22Rv1 (cell line): ENCODE results near the gene MCFD2.

Experiments used
- H3K27ac ChIP-seq: fragments of 450-650 bp; 2 replicates; pipeline ENCODE4 v1.5.1; 2017
- CTCF ChIP-seq: fragments of 450-650 bp; IDR thresholded peaks from 2 replicates; pipeline ENCODE4 v1.5.1; 2017; ENCODE audit warnings: mild to moderate bottlenecking
- ZFX ChIP-seq: fragments of 450-650 bp; IDR thresholded peaks from 2 replicates; pipeline ENCODE4 v1.6.1; 2017; ENCODE audit warnings: antibody characterized with exemption, borderline replicate concordance

MCFD2 gene

GRCh38 chr2:46936566-46936965 lies 21.0 kb upstream of the MCFD2 start:
- TF ChIP-seq CTCF (no peak), ZFX (no peak)
- H3K27ac ChIP-seq: no peak overlapping the region

GRCh38 chr2:46935071-46935470 lies 19.5 kb upstream of the MCFD2 start:
- no peak overlapping the region for H3K27ac ChIP-seq
- TF ChIP-seq CTCF: no peak
- no peak for TF ChIP-seq ZFX

GRCh38 chr2:46929612-46930011 lies 14.0 kb upstream of the MCFD2 start:
- no peak for TF ChIP-seq ZFX
- no peak for TF ChIP-seq CTCF
- H3K27ac ChIP-seq: no peak overlapping the region

- TF ChIP-seq CTCF (no peak), ZFX (no peak)
- no peak overlapping the region for H3K27ac ChIP-seq
Observed at GRCh38 chr2:46926863-46927262, 11.3 kb upstream of the MCFD2 start.

GRCh38 chr2:46925474-46926351 lies 10.1 kb upstream of the MCFD2 start:
- TF ChIP-seq CTCF (no peak), ZFX (no peak)
- H3K27ac ChIP-seq: no peak overlapping the region

GRCh38 chr2:46924608-46925007 lies 9.0 kb upstream of the MCFD2 start:
- no peak for TF ChIP-seq ZFX
- no peak for TF ChIP-seq CTCF
- H3K27ac ChIP-seq: no peak overlapping the region

- no peak overlapping the region for H3K27ac ChIP-seq
- TF ChIP-seq CTCF (no peak), ZFX (no peak)
Observed at GRCh38 chr2:46924038-46924437, 8.4 kb upstream of the MCFD2 start.
